Measurements from ENCODE around the gene ACRBP. TPM values are rescaled to one million over a fixed set of nuclear protein-coding genes. Genes with fewer than 3 reads are reported as not detected.

ACRBP gene
- total RNA-seq, 4 donors from 2014 or later, result 2.2 to 2.9 (median 2.7) TPM; not detected in 1

DNA sequence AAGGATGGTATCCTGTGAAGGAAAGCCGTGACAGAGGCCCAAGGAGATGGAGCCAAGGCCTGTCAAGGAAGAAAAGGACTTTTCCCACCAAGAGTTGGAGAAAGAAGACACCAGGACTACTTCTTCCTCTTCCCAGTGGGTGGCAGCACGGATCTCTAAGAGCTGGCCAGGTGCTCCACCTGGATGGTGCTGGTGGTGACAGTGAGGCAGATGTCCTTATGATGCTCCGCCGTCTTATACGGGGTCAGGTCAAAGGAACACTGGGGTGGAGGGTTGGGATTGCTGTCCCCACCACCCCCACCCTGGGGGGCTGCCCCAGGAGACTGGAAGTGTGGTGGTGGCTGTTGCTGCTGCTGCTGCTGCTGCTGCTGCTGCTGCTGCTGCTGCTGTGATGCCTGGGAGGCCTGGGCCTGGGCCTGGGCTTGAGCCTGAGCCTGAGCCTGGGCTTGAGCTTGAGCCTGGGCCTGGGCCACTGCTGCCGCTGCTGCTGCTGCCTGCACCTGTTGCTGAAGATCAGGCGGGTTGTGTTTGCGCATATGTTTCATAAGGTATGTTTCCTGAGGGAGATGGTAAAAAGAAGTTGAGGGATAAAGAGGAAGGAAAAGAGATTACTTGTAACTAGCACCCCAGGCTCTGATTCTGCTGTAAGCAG lies 20.5 kb upstream of the ACRBP start:
- H3K4me1 ChIP-seq, result no peaks in the 10 kb centered on the region
- 76 to 92% methylated on average over 2 to 8 of the region's 8 CpGs for WGBS, 2 donors (ENCODE audit: low coverage in 1 of 2)
- no peaks in the 10 kb centered on the region for H3K27me3 ChIP-seq
- intact Hi-C loops (cut with DNase I; ENCODE audit: low total_unique reads), result loop anchor here (10.0 kb wide), 1 partner anchor 53 kb away; no protein-coding TSS in a partner anchor
- peaks cover 0 to 53% (median 26%) of the 10 kb centered on the region in 4 donors for H3K36me3 ChIP-seq
- in situ Hi-C loops (cut with MboI; ENCODE audit: low pct_ligation_motif_present in 1 of 4, low pct_unique_long_range_greater_than_20kb in 1 of 4, low sequenced_read_pairs in 3 of 4), result no loop called here
- no peak overlapping the region for H3K27ac ChIP-seq
- TF ChIP-seq EP300 (IDR thresholded peaks at IDR 0.05; ENCODE audit: low read depth) (no peak), POLR2A (IDR thresholded peaks at IDR 0.05) (no peak), CTCF (IDR thresholded peaks at IDR 0.05) (peak in 1 of 5 experiments; percentile 14), POLR2AphosphoS5 (IDR thresholded peaks at IDR 0.05) (no peak)
- H3K4me3 ChIP-seq, result no peak overlapping the region
- DNase-seq, result no peak
- no peaks in the 10 kb centered on the region for H3K9me3 ChIP-seq

DNA sequence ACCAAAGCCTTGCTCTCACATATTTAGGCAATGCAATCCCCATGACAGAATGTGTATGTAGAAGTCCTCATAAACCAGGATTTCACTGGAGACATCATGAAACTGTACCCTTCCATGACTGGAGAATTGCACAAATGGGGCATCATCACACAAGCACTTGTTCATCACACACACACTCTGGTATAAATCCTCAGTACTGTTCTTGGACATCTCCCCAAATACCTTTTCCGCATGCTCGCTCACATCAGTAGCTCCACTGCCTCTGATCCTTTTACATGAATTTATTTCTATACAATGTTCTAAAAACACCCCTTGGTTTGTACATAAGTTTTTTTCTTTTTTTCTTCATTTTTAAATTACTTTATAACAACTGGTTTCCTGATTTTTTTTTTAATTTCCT lies 19.0 kb upstream of the ACRBP start:
- Histone ChIP-seq H3K36me3 (peaks cover 0 to 39% (median 19%) of the 10 kb centered on the region in 4 donors), H3K4me3 (no peak overlapping the region), H3K9me3 (no peaks in the 10 kb centered on the region), H3K4me1 (peaks cover 8 to 11% (median 9%) of the 10 kb centered on the region in 4 donors), H3K27ac (no peak overlapping the region), H3K27me3 (no peaks in the 10 kb centered on the region)
- intact Hi-C loops (cut with DNase I; ENCODE audit: low total_unique reads), result loop anchor here (10.0 kb wide), 1 partner anchor 51 kb away; no protein-coding TSS in a partner anchor
- no peak for DNase-seq
- 94 to 97% methylated on average over 2 of the region's 2 CpGs for WGBS, 2 donors (ENCODE audit: low coverage in 1 of 2)
- TF ChIP-seq CTCF (IDR thresholded peaks at IDR 0.05), result no peak
- no peak for TF ChIP-seq POLR2A (IDR thresholded peaks at IDR 0.05)
- TF ChIP-seq EP300 (IDR thresholded peaks at IDR 0.05; ENCODE audit: low read depth), result no peak
- no peak for TF ChIP-seq POLR2AphosphoS5 (IDR thresholded peaks at IDR 0.05)
- in situ Hi-C loops (cut with MboI; ENCODE audit: low pct_ligation_motif_present in 1 of 4, low pct_unique_long_range_greater_than_20kb in 1 of 4, low sequenced_read_pairs in 3 of 4), result no loop called here

DNA sequence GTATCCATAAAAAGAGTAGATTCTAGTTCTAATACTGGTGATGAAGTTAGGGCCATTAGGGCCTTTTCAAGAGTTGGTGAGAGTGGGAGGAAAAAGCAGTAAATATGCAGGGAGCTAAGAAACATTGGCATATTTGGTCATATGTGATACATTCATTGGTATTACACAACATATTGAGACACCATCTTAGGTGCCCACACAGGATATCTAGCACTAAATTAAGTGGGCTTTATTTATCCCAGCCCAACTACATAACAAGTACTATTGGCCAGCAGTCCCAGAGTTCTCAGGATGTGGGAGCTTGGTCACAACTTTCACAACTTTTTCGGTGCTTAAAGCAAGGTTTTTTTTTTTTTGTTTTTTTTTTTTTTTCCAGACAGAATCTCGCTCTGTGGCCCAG lies 17.7 kb upstream of the ACRBP start:
- intact Hi-C loops (cut with DNase I; ENCODE audit: low total_unique reads), result loop anchor here (10.0 kb wide), 1 partner anchor 50 kb away; no protein-coding TSS in a partner anchor
- no peak overlapping the region for H3K27ac ChIP-seq
- no peaks in the 10 kb centered on the region for H3K9me3 ChIP-seq
- no peak for TF ChIP-seq POLR2A (IDR thresholded peaks at IDR 0.05)
- no peak for TF ChIP-seq POLR2AphosphoS5 (IDR thresholded peaks at IDR 0.05)
- TF ChIP-seq CTCF (IDR thresholded peaks at IDR 0.05), result no peak
- TF ChIP-seq EP300 (IDR thresholded peaks at IDR 0.05; ENCODE audit: low read depth), result no peak
- no peaks in the 10 kb centered on the region for H3K27me3 ChIP-seq
- H3K4me1 ChIP-seq, result peaks cover 8 to 14% (median 9%) of the 10 kb centered on the region in 4 donors
- DNase-seq, result no peak
- H3K36me3 ChIP-seq, result peaks cover 0 to 26% (median 13%) of the 10 kb centered on the region in 4 donors
- no peak overlapping the region for H3K4me3 ChIP-seq
- WGBS, 2 donors (ENCODE audit: low coverage in 1 of 2), result 80 to 92% methylated on average over 2 of the region's 2 CpGs
- in situ Hi-C loops (cut with MboI; ENCODE audit: low pct_ligation_motif_present in 1 of 4, low pct_unique_long_range_greater_than_20kb in 1 of 4, low sequenced_read_pairs in 3 of 4), result no loop called here

DNA sequence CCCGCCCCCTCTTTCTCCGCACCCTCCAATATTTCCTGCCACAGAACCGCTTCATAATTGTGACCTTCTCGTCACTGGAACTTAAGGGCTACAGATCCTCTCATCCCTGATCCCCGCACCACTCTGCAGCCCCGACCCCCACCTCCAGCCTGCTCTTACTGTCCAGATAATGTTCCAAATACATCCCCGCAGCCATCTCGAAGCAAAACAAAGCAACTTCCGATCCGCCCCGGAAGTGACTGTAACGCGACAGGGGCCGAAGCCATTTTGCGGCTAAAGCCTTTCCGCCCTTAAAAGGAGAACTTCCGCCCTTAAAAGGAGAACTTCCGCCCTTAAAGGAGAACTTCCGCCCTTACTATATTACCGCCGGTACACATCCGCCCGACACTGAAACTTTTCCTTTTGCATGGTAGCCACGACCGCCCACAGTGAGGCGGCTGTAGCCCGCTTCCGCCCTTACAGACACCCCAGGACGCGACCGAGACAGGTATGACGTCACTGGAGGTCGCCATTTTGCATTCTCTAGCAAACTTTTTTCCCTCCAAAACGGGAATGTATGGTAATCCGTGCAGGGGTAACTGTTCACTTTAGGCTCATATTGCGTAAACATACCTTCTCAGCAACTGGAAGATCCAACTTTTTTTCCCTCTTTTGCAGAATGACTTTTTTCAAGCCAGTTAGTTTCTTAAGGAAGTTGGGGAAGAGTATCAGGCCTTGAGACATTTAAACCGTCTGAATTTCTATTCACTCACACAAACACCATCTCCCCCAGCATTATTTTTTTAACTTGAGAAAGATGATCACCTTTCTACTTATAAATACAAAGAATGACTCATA lies 15.9 kb upstream of the ACRBP start, which contains the start of gene ING4:
Gene ING4 (minus strand): TSS at position 214 of the 837 bp plus-strand sequence. CDS start 18 bp downstream, at position 196.
- Histone ChIP-seq H3K9me3 (no peaks in the 10 kb centered on the region), H3K27ac (peak within 1 kb of the TSS; percentile 77 to 88 (median 84)), H3K4me3 (peak within 1 kb of the TSS; percentile 23 to 72 (median 54)), H3K27me3 (no peaks in the 10 kb centered on the region), H3K4me1 (peaks cover 8 to 14% (median 9%) of the 10 kb centered on the region in 4 donors), H3K36me3 (peaks cover 0 to 11% (median 4%) of the 10 kb centered on the region in 4 donors)
- 3 to 8% methylated on average over 9 to 37 of the region's 37 CpGs for WGBS, 2 donors (ENCODE audit: low coverage in 1 of 2)
- peak; percentile 25 for TF ChIP-seq EP300 (IDR thresholded peaks at IDR 0.05; ENCODE audit: low read depth)
- peak; percentile 46 for TF ChIP-seq POLR2A (IDR thresholded peaks at IDR 0.05)
- TF ChIP-seq CTCF (IDR thresholded peaks at IDR 0.05), result peak in 1 of 5 experiments; percentile 29
- peak; percentile 19 to 81 (median 72) for TF ChIP-seq POLR2AphosphoS5 (IDR thresholded peaks at IDR 0.05)
- peak; percentile 98 for DNase-seq
- intact Hi-C loops (cut with DNase I; ENCODE audit: low total_unique reads), result loop anchor here (10.0 kb wide), 1 partner anchor 48 kb away; no protein-coding TSS in a partner anchor
- in situ Hi-C loops (cut with MboI; ENCODE audit: low pct_ligation_motif_present in 1 of 4, low pct_unique_long_range_greater_than_20kb in 1 of 4, low sequenced_read_pairs in 3 of 4), result no loop called here

All from transverse colon (tissue), 4 donors.